Smooth muscle cell (in vitro differentiated cells): ENCODE data around the gene KIF13A. TPM values are rescaled to one million over a fixed set of nuclear protein-coding genes. Genes with fewer than 3 reads are reported as not detected.
"Not testable (repeated sequence)": the region's sequence is repeated elsewhere in the genome, so short reads cannot be mapped to it uniquely, and the experiment has no call there.

ENCODE experiments used
- DNase-seq: peaks from one replicate; lab custom pipeline; 2025; ENCODE audit not compliant: unreplicated experiment; lab: John Stamatoyannopoulos, UW
- H2AFZ ChIP-seq: fragments of 200-600 bp; sonication (generic); 2 replicates; pipeline ENCODE4 v1.6.0; 2016; ENCODE audit warnings: antibody characterized with exemption, low read depth, mild to moderate bottlenecking
- H3F3A ChIP-seq: fragments of 200-600 bp; sonication (generic); 2 replicates; pipeline ENCODE4 v1.6.0; 2017; ENCODE audit warnings: antibody characterized with exemption, low read depth
- H3K27ac ChIP-seq: fragments of 200-600 bp; sonication (generic); 2 replicates; pipeline ENCODE4 v1.5.1; 2016; ENCODE audit warnings: low read depth, mild to moderate bottlenecking
- H3K27me3 ChIP-seq: fragments of 200-600 bp; sonication (generic); 2 replicates; pipeline ENCODE4 v1.6.1; 2016; ENCODE audit warnings: low read depth, mild to moderate bottlenecking
- H3K36me3 ChIP-seq: fragments of 200-600 bp; sonication (generic); 2 replicates; pipeline ENCODE4 v1.5.1; 2016; ENCODE audit warnings: low read depth
- H3K4me1 ChIP-seq: fragments of 200-600 bp; sonication (generic); 2 replicates; pipeline ENCODE4 v1.5.1; 2016; ENCODE audit warnings: low read depth
- H3K4me2 ChIP-seq: fragments of 200-600 bp; sonication (generic); 2 replicates; pipeline ENCODE4 v1.6.0; 2016; ENCODE audit warnings: mild to moderate bottlenecking
- H3K4me3 ChIP-seq: fragments of 200-600 bp; sonication (generic); 2 replicates; pipeline ENCODE4 v1.5.1; 2016; ENCODE audit warnings: mild to moderate bottlenecking
- H3K79me2 ChIP-seq: fragments of 200-600 bp; sonication (generic); 2 replicates; pipeline ENCODE4 v1.6.0; 2016; ENCODE audit warnings: low read depth, mild to moderate bottlenecking
- H3K9ac ChIP-seq: fragments of 200-600 bp; sonication (generic); 2 replicates; pipeline ENCODE4 v1.6.0; 2016; ENCODE audit warnings: low read depth
- H3K9me3 ChIP-seq: fragments of 200-600 bp; sonication (generic); replicated peaks from 2 replicates; pipeline ENCODE4 v1.5.1; 2016; ENCODE audit warnings: low read depth
- H4K20me1 ChIP-seq: fragments of 200-600 bp; sonication (generic); 2 replicates; pipeline ENCODE4 v1.6.0; 2016; ENCODE audit warnings: low read depth
- WGBS: methylation state at CpG from one replicate; pipeline ENCODE4 v1.1.7; 2016; ENCODE audit warnings: low lambda C conversion rate; 5-methylcytosine and 5-hydroxymethylcytosine counted together
- polyA plus RNA-seq: library from polyadenylated mRNA; unstranded; fragments of >200 nt; fragmentation: Nextera tagmentation; extraction: Ambion mirVana; gene quantifications from 2 replicates; pipeline ENCODE4 v1.2.1, GENCODE V29; 2016
- total RNA-seq: library from RNA; depleted of rRNA; stranded (reverse); fragments of >200 nt; gene quantifications from 2 replicates; pipeline ENCODE4 v1.2.3, GENCODE V29; 2014
- TF ChIP-seq, protein P1 (sequence below): fragments of 200-600 bp; sonication (generic); IDR thresholded peaks from 2 replicates; pipeline ENCODE4 v1.5.1; 2017; ENCODE audit warnings: borderline replicate concordance, mild to moderate bottlenecking, antibody characterized with exemption; ENCODE audit not compliant: insufficient read depth, poor library complexity, severe bottlenecking

KIF13A gene
- total and polyA plus RNA-seq, 2 experiments from 2014 or later = 10.4 to 28.4 TPM

DNA sequence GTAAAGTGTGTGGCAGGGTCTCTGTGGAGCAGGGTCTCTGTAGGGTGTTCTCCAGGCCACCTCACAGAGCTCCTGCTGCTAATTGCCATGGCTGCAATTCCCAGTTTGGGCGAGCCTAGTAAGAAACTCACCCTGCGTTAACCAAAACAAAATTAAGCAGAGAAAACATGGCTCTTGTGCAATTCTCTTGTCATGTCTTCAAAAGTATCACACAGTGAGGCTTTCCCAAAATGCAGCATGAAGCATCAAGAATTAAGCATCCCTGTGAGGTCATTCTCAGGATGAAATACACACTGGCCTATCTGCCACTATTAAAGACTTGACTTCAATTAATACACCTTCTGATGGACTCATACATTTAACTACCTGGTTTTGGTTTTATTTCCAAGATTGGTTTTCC, 72.8 kb downstream of the KIF13A start:
- TF ChIP-seq, protein P1, sequence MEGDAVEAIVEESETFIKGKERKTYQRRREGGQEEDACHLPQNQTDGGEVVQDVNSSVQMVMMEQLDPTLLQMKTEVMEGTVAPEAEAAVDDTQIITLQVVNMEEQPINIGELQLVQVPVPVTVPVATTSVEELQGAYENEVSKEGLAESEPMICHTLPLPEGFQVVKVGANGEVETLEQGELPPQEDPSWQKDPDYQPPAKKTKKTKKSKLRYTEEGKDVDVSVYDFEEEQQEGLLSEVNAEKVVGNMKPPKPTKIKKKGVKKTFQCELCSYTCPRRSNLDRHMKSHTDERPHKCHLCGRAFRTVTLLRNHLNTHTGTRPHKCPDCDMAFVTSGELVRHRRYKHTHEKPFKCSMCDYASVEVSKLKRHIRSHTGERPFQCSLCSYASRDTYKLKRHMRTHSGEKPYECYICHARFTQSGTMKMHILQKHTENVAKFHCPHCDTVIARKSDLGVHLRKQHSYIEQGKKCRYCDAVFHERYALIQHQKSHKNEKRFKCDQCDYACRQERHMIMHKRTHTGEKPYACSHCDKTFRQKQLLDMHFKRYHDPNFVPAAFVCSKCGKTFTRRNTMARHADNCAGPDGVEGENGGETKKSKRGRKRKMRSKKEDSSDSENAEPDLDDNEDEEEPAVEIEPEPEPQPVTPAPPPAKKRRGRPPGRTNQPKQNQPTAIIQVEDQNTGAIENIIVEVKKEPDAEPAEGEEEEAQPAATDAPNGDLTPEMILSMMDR = no peak
- H3K4me3 ChIP-seq = no peak overlapping the region
- 77% methylated on average over 2 of the region's 2 CpGs for WGBS

DNA sequence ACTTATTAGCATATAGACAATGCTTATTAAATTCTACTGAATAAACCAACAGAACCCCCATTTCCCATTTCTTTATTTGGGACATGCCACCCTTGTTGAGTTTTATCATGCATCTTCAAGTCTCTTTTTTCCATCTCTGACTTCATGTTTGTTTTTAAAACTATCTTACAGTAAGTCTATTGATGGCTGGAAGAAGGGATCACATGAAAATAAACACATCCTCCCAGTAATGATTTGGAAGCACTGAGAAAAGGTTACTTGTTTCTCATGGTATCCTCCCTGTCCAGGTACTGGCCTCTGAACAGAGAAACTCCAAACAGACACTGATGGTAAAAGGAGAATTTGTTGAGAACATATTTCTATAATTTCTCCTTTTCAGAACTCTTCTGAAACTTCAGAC, 74.9 kb downstream of the KIF13A start:
- Histone ChIP-seq H3K9ac (no peak overlapping the region), H3K4me2 (no peak overlapping the region), H3F3A (no peaks in the 10 kb centered on the region), H3K36me3 (no peaks in the 10 kb centered on the region), H4K20me1 (peaks cover 26% of the 10 kb centered on the region), H2AFZ (no peak overlapping the region), H3K27ac (no peak overlapping the region), H3K9me3 (no peaks in the 10 kb centered on the region), H3K79me2 (peaks cover 49% of the 10 kb centered on the region), H3K4me3 (no peak overlapping the region), H3K27me3 (no peaks in the 10 kb centered on the region), H3K4me1 (peaks cover 6% of the 10 kb centered on the region)
- DNase-seq = no peak
- TF ChIP-seq, protein P1 = no peak

More for the DNA sequence above, 72.8 kb downstream of the KIF13A start:
- no peak overlapping the region for H3K9ac ChIP-seq
- H3K79me2 ChIP-seq = peaks cover 41% of the 10 kb centered on the region
- no peak overlapping the region for H2AFZ ChIP-seq
- H3K27ac ChIP-seq = no peak overlapping the region
- H3K4me2 ChIP-seq = no peak overlapping the region
- no peaks in the 10 kb centered on the region for H3K27me3 ChIP-seq
- H3K9me3 ChIP-seq = no peaks in the 10 kb centered on the region
- H3K4me1 ChIP-seq = peaks cover 6% of the 10 kb centered on the region
- H3K36me3 ChIP-seq = no peaks in the 10 kb centered on the region
- peaks cover 40% of the 10 kb centered on the region for H4K20me1 ChIP-seq
- DNase-seq = no peak
- no peaks in the 10 kb centered on the region for H3F3A ChIP-seq

DNA sequence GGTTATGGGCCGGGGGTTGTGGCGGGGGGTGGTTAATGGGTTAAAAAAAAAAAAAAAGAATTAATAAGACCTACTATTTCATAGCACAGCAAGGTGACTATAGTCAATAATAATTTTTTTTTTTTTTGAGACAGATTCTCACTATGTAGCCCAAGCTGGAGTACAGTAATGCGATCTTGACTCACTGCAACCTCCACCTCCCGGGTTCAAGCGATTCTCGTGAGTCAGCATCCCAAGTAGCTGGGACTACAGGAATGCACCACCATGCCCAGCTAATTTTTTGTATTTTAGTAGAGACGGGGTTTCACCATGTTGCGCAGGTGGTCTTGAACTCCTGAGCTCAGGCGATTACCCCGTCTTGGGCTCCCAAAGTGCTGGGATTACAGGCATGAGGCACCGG, 75.8 kb downstream of the KIF13A start:
- not testable (repeated sequence) for H3K27ac ChIP-seq, H3K36me3 ChIP-seq, DNase-seq, H3K9ac ChIP-seq, H3F3A ChIP-seq, H3K9me3 ChIP-seq, H3K27me3 ChIP-seq, H2AFZ ChIP-seq, H3K4me3 ChIP-seq, H3K4me2 ChIP-seq
- Histone ChIP-seq H3K4me1 (peaks cover 11% of the 10 kb centered on the region), H3K79me2 (peaks cover 41% of the 10 kb centered on the region), H4K20me1 (peaks cover 22% of the 10 kb centered on the region)
- WGBS = 96% methylated on average over 11 of the region's 11 CpGs

DNA sequence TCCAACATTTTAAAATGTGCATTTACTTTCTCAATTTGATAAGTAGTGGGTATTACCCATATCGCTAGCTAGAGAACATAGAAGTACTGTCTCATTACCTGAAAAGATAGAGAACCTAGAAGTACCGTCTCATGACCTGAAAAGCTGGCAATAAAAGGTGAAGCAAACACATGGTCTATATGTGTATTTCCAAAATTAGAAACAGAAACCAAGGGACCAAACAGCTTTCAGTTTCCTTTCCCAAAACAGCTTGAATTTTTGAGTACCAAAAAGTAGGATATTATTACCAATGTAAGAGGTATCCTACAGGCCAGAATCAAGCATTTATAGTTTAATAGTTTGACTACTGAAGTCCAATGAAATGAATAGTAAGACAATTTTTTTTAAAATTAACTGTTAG, 77.2 kb downstream of the KIF13A start:
- no peak for DNase-seq
- H3F3A ChIP-seq = peaks cover 10% of the 10 kb centered on the region
- no peak overlapping the region for H3K9ac ChIP-seq
- H3K27ac ChIP-seq = no peak overlapping the region
- H3K4me2 ChIP-seq = no peak overlapping the region
- H3K79me2 ChIP-seq = peaks cover 33% of the 10 kb centered on the region
- no peaks in the 10 kb centered on the region for H3K27me3 ChIP-seq
- H2AFZ ChIP-seq = no peak overlapping the region
- H3K9me3 ChIP-seq = no peaks in the 10 kb centered on the region
- H4K20me1 ChIP-seq = peaks cover 15% of the 10 kb centered on the region
- TF ChIP-seq, protein P1 = no peak
- peaks cover 14% of the 10 kb centered on the region for H3K4me1 ChIP-seq
- no peak overlapping the region for H3K4me3 ChIP-seq
- WGBS = 100% methylated on average over 2 of the region's 2 CpGs
- no peaks in the 10 kb centered on the region for H3K36me3 ChIP-seq
